Natural killer cell (primary cell): Measurements from ENCODE around the gene WDR4. TPM values are rescaled to one million over a fixed set of nuclear protein-coding genes. Genes with fewer than 3 reads are reported as not detected.
"Not testable (repeated sequence)": the region's sequence is repeated elsewhere in the genome, so short reads cannot be mapped to it uniquely, and the experiment has no call there.

Experiments used
- ATAC-seq, 3 donors: fragments of 150-1000 bp in 2 of 3; fragments of 200-7000 bp in 1 of 3; cut with Tn5 transposase; 1 replicate in 1 of 3; 2 replicates in 2 of 3; pipeline ENCODE4 v1.10.0; 2021; ENCODE audit warnings: mild to moderate bottlenecking in 2 of 3, moderate library complexity in 2 of 3
- DNase-seq, 2 donors: peaks; one replicate each; pipeline versions ENCODE4 v3.0.0 to v3.0.0-alpha.2; 2013 to 2021; ENCODE audit warnings: mixed read lengths in 1 of 2
- H3K27ac ChIP-seq: one replicate; pipeline ENCODE4 v1.5.1; 2013; ENCODE audit warnings: mild to moderate bottlenecking, low read length
- H3K27me3 ChIP-seq: one replicate; pipeline ENCODE4 v1.6.1; 2013; ENCODE audit warnings: low read length; ENCODE audit not compliant: control insufficient read depth, insufficient read depth
- H3K36me3 ChIP-seq: one replicate; pipeline ENCODE4 v1.6.1; 2013; ENCODE audit warnings: low read length; ENCODE audit not compliant: control insufficient read depth, insufficient read depth
- H3K4me1 ChIP-seq: one replicate; pipeline ENCODE4 v1.6.1; 2013; ENCODE audit warnings: low read length; ENCODE audit not compliant: control insufficient read depth, insufficient read depth
- H3K4me3 ChIP-seq: one replicate; pipeline ENCODE4 v1.5.1; 2013; ENCODE audit warnings: low read length
- H3K9me3 ChIP-seq: one replicate; pipeline ENCODE4 v1.6.1; 2013; ENCODE audit warnings: low read length; ENCODE audit not compliant: control insufficient read depth, insufficient read depth
- H3K27ac Mint-ChIP-seq, 2 donors: one replicate each; pipeline ENCODE4 v1.8.0; 2022; ENCODE audit warnings: mild to moderate bottlenecking in 2 of 2, mixed read lengths in 2 of 2, moderate library complexity in 1 of 2
- H3K27me3 Mint-ChIP-seq, 2 donors: one replicate each; pipeline ENCODE4 v1.8.0; 2022; ENCODE audit warnings: low read depth in 2 of 2, mixed read lengths in 2 of 2
- H3K36me3 Mint-ChIP-seq: one replicate; pipeline ENCODE4 v1.8.0; 2022; ENCODE audit warnings: mixed read lengths
- H3K4me1 Mint-ChIP-seq, 2 donors: one replicate each; pipeline ENCODE4 v1.8.0; 2022; ENCODE audit warnings: mixed read lengths in 2 of 2
- H3K4me3 Mint-ChIP-seq: one replicate; pipeline ENCODE4 v1.8.0; 2022; ENCODE audit warnings: mild to moderate bottlenecking, moderate library complexity, mixed read lengths
- H3K9me3 Mint-ChIP-seq, 2 donors: one replicate each; pipeline ENCODE4 v1.8.0; 2022; ENCODE audit warnings: mixed read lengths in 2 of 2
- CTCF ChIP-seq: fragments of 200-600 bp; IDR thresholded peaks from one replicate; pipeline ENCODE4 v1.8.0; 2022; ENCODE audit warnings: antibody characterized with exemption
- WGBS: methylation state at CpG from one replicate; pipeline ENCODE4 v1.1.7; 2013; ENCODE audit warnings: missing lambda C conversion rate; ENCODE audit not compliant: insufficient coverage; 5-methylcytosine and 5-hydroxymethylcytosine counted together
- intact Hi-C: fragments of 100-400 bp; cut with micrococcal nuclease; formaldehyde crosslinking; loops from one replicate; pipeline ENCODE4 v1.14.2; 2022
- total RNA-seq, 4 donors: library from RNA; stranded (reverse); fragments of 120-200 nt in 1 of 4; gene quantifications; one replicate each; pipeline versions ENCODE4 v1.2.3 to v1.2.4, GENCODE V29; 2013 to 2022

Gene WDR4
- total RNA-seq, 3 donors from 2014 or later (not counting 1 experiment from before 2014, with no cell fraction given): 11.1 to 15.5 (median 14.0) TPM

GRCh38 chr21:42833859-42834725, 45.2 kb downstream of the WDR4 start:
- Histone ChIP-seq H3K9me3 (peaks cover 3% of the 10 kb centered on the region), H3K4me3 (no peak overlapping the region), H3K27me3 (peaks cover 10% of the 10 kb centered on the region), H3K36me3 (no peaks in the 10 kb centered on the region), H3K27ac (no peak overlapping the region), H3K4me1 (peaks cover 30% of the 10 kb centered on the region)
- DNase-seq: peak in 1 of 2 donors; percentile 8
- intact Hi-C loops: loop anchor here (10.0 kb wide), 1 partner anchor 99 kb away; no protein-coding TSS in a partner anchor
- H3K9me3 Mint-ChIP-seq: no peaks in the 10 kb centered on the region
- TF ChIP-seq CTCF: no peak
- H3K36me3 Mint-ChIP-seq: no peaks in the 10 kb centered on the region
- no peak overlapping the region for H3K4me3 Mint-ChIP-seq
- H3K27me3 Mint-ChIP-seq: peaks cover 20 to 26% of the 10 kb centered on the region in 2 donors
- no peak for ATAC-seq
- 84% methylated on average over 23 of the region's 23 CpGs for WGBS
- H3K27ac Mint-ChIP-seq: no peak overlapping the region
- peaks cover 25 to 32% of the 10 kb centered on the region in 2 donors for H3K4me1 Mint-ChIP-seq

- no peak overlapping the region for H3K27ac ChIP-seq
- Mint-ChIP-seq H3K27ac (peak overlapping the region in 1 of 2 donors; percentile 40), H3K4me1 (peaks cover 25 to 30% of the 10 kb centered on the region in 2 donors), H3K4me3 (peak overlapping the region; percentile 66), H3K36me3 (no peaks in the 10 kb centered on the region), H3K9me3 (no peaks in the 10 kb centered on the region), H3K27me3 (peaks cover 23 to 30% of the 10 kb centered on the region in 2 donors)
- intact Hi-C loops: loop anchor here (10.0 kb wide), 1 partner anchor 99 kb away; no protein-coding TSS in a partner anchor
- H3K4me1 ChIP-seq: peaks cover 30% of the 10 kb centered on the region
- no peak overlapping the region for H3K4me3 ChIP-seq
- H3K9me3 ChIP-seq: peaks cover 3% of the 10 kb centered on the region
- TF ChIP-seq CTCF: no peak
- no peaks in the 10 kb centered on the region for H3K36me3 ChIP-seq
- 49% methylated on average over 11 of the region's 11 CpGs for WGBS
- peaks cover 10% of the 10 kb centered on the region for H3K27me3 ChIP-seq
- peak in 2 of 3 donors; percentile 47 to 58 for ATAC-seq
- DNase-seq: peak in 1 of 2 donors; percentile 75
Measured at GRCh38 chr21:42833439-42833815, 45.9 kb downstream of the WDR4 start.

GRCh38 chr21:42832321-42832630, 47.1 kb downstream of the WDR4 start:
- H3K36me3 ChIP-seq, H3K27ac Mint-ChIP-seq, H3K9me3 ChIP-seq, ATAC-seq, H3K36me3 Mint-ChIP-seq, H3K4me3 Mint-ChIP-seq, H3K9me3 Mint-ChIP-seq, H3K27ac ChIP-seq, H3K4me3 ChIP-seq: not testable (repeated sequence)
- intact Hi-C loops: loop anchor here (10.0 kb wide), 1 partner anchor 97 kb away; no protein-coding TSS in a partner anchor
- 92% methylated on average over 2 of the region's 4 CpGs for WGBS
- H3K4me1 ChIP-seq: peaks cover 30% of the 10 kb centered on the region
- Mint-ChIP-seq H3K4me1 (peaks cover 25 to 30% of the 10 kb centered on the region in 2 donors), H3K27me3 (peaks cover 32 to 42% of the 10 kb centered on the region in 2 donors)
- DNase-seq: peak in 1 of 2 donors; percentile 12
- H3K27me3 ChIP-seq: peaks cover 13% of the 10 kb centered on the region
